Renal pelvis (tissue), 4 donors: Measurements from ENCODE around the gene ATP8B1. TPM values are rescaled to one million over a fixed set of nuclear protein-coding genes. Genes with fewer than 3 reads are reported as not detected.

Experiments
- DNase-seq: peaks from one replicate; pipeline ENCODE4 v3.0.0-alpha.2; 2013
- polyA plus RNA-seq, 3 donors: library from polyadenylated mRNA; unstranded; fragments of 120-200 nt; gene quantifications; one replicate each; pipeline ENCODE4 v1.2.1, GENCODE V29; 2013; ENCODE audit not compliant: insufficient read length in 3 of 3

The ATP8B1 gene
- polyA plus RNA-seq, 3 donors: 23.5 to 33.0 (median 25.1) TPM

- no peak for DNase-seq
Measured at GRCh38 chr18:57793302-57793986, 9.7 kb downstream of the ATP8B1 start.

- no peak for DNase-seq
Measured at GRCh38 chr18:57792631-57793301, 10.3 kb downstream of the ATP8B1 start.

GRCh38 chr18:57791911-57792310 lies 11.2 kb downstream of the ATP8B1 start:
- no peak for DNase-seq

GRCh38 chr18:57791192-57791591 lies 11.9 kb downstream of the ATP8B1 start:
- no peak for DNase-seq

GRCh38 chr18:57790316-57790715 lies 12.8 kb downstream of the ATP8B1 start:
- no peak for DNase-seq

GRCh38 chr18:57789759-57790158 lies 13.4 kb downstream of the ATP8B1 start:
- DNase-seq: no peak

GRCh38 chr18:57789090-57789489 lies 14.0 kb downstream of the ATP8B1 start:
- no peak for DNase-seq

- DNase-seq: no peak
Measured at GRCh38 chr18:57787068-57787685, 15.9 kb downstream of the ATP8B1 start.

GRCh38 chr18:57785751-57786437 lies 17.2 kb downstream of the ATP8B1 start:
- DNase-seq: no peak

- DNase-seq: no peak
Measured at GRCh38 chr18:57784801-57785114, 18.4 kb downstream of the ATP8B1 start.

GRCh38 chr18:57784034-57784800 lies 18.9 kb downstream of the ATP8B1 start:
- no peak for DNase-seq

- DNase-seq: no peak
Measured at GRCh38 chr18:57782049-57782448, 21.1 kb downstream of the ATP8B1 start.

GRCh38 chr18:57780706-57781347 lies 22.3 kb downstream of the ATP8B1 start:
- no peak for DNase-seq

- DNase-seq: peak; percentile 74
Measured at GRCh38 chr18:57780318-57780705, 22.8 kb downstream of the ATP8B1 start.

- DNase-seq: no peak
Measured at GRCh38 chr18:57776767-57777166, 26.3 kb downstream of the ATP8B1 start.

GRCh38 chr18:57776354-57776753 lies 26.8 kb downstream of the ATP8B1 start:
- DNase-seq: no peak

GRCh38 chr18:57775937-57776336 lies 27.2 kb downstream of the ATP8B1 start:
- no peak for DNase-seq

GRCh38 chr18:57772387-57772799 lies 30.7 kb downstream of the ATP8B1 start:
- DNase-seq: no peak

GRCh38 chr18:57771626-57772025 lies 31.5 kb downstream of the ATP8B1 start:
- no peak for DNase-seq

- DNase-seq: no peak
Measured at GRCh38 chr18:57771193-57771592, 31.9 kb downstream of the ATP8B1 start.

GRCh38 chr18:57768537-57769326 lies 34.4 kb downstream of the ATP8B1 start:
- no peak for DNase-seq
